Vagina (tissue), 2 donors: Measurements from ENCODE around the gene CZIB.

Source experiments
- CTCF ChIP-seq, 3 experiments: fragments of 450-650 bp in 2 of 3; fragments of 200-600 bp in 1 of 3; sonication (generic) in 1 of 3; IDR thresholded peaks; one replicate each; pipeline ENCODE4 v1.5.1; 2017 to 2019; ENCODE audit warnings: antibody characterized with exemption in 3 of 3, mild to moderate bottlenecking in 2 of 3, moderate library complexity in 2 of 3
- POLR2A ChIP-seq, 2 donors: fragments of 450-650 bp; IDR thresholded peaks; one replicate each; pipeline ENCODE4 v1.6.1; 2017; ENCODE audit warnings: antibody characterized with exemption in 2 of 2, mild to moderate bottlenecking in 2 of 2, moderate library complexity in 2 of 2
- POLR2AphosphoS5 ChIP-seq, 2 donors: sonication (generic); formaldehyde crosslinking; IDR thresholded peaks; one replicate each; pipeline ENCODE4 v1.9.0; 2017; ENCODE audit warnings: antibody characterized with exemption in 2 of 2, mild to moderate bottlenecking in 2 of 2, low read depth in 1 of 2; ENCODE audit not compliant: insufficient read depth in 1 of 2

- TF ChIP-seq CTCF (IDR thresholded peaks at IDR 0.05) (no peak), POLR2AphosphoS5 (IDR thresholded peaks at IDR 0.05; ENCODE audit: insufficient read depth in 1 of 2, low read depth in 1 of 2) (no peak), POLR2A (IDR thresholded peaks at IDR 0.05) (no peak)
These were observed 39.5 kb downstream of the CZIB start for GRCh38 chr1:53180951-53181350.
